RWPE1 (cell line): ENCODE results near the gene SUPV3L1.

Experiments used
- CTCF ChIA-PET: fragments of 350-600 bp; sonication (Branson Sonifier 250); formaldehyde crosslinking; extraction: SDS; loops from one replicate; lab custom pipeline; 2021; lab: Yijun Ruan, JAX
- POLR2A ChIA-PET: fragments of 400-600 bp; formaldehyde crosslinking; extraction: SDS; loops from one replicate; lab custom pipeline; 2020; ENCODE audit warnings: antibody characterized with exemption; ENCODE audit not compliant: low non-redundant PET; lab: Yijun Ruan, JAX
- DNase-seq: peaks from one replicate; pipeline ENCODE4 v3.0.0; 2012; ENCODE audit warnings: low spot score
- H3K27ac ChIP-seq: fragments of 450-650 bp; 2 replicates; pipeline ENCODE4 v1.5.1; 2017
- CTCF ChIP-seq: fragments of 450-650 bp; conservative IDR thresholded peaks from 2 replicates; pipeline ENCODE4 v1.5.1; 2017; ENCODE audit warnings: low read depth, mild to moderate bottlenecking

The SUPV3L1 gene

GRCh38 chr10:69209787-69210484 lies 29.9 kb downstream of the SUPV3L1 start:
- DNase-seq, result no peak
- H3K27ac ChIP-seq, result no peak overlapping the region
- TF ChIP-seq CTCF, result no peak
- ChIA-PET CTCF (no interaction called here), POLR2A (no interaction called here)

GRCh38 chr10:69211104-69211503 lies 31.1 kb downstream of the SUPV3L1 start:
- no peak overlapping the region for H3K27ac ChIP-seq
- ChIA-PET CTCF (interaction anchor here (0.9 to 1.1 kb wide), 2 partner anchors 17 to 184 kb away, joined by 3 read pairs; no protein-coding TSS in a partner anchor), POLR2A (no interaction called here)
- TF ChIP-seq CTCF, result no peak
- no peak for DNase-seq

GRCh38 chr10:69211524-69211923 lies 31.5 kb downstream of the SUPV3L1 start:
- ChIA-PET POLR2A (no interaction called here), CTCF (interaction anchor here (0.5 to 1.1 kb wide), 2 partner anchors 17 to 424 kb away, joined by 3 to 5 read pairs; no protein-coding TSS in a partner anchor)
- H3K27ac ChIP-seq, result no peak overlapping the region

GRCh38 chr10:69213591-69214311 lies 33.7 kb downstream of the SUPV3L1 start:
- DNase-seq, result no peak
- no peak overlapping the region for H3K27ac ChIP-seq
- CTCF ChIA-PET, result interaction anchor here (0.6 kb wide), 1 partner anchor 1059 kb away, joined by 3 read pairs; no protein-coding TSS in a partner anchor
- POLR2A ChIA-PET, result no interaction called here
- TF ChIP-seq CTCF, result no peak

More at GRCh38 chr10:69211524-69211923, 31.5 kb downstream of the SUPV3L1 start:
- no peak for TF ChIP-seq CTCF
- no peak for DNase-seq

GRCh38 chr10:69214666-69215131 lies 34.7 kb downstream of the SUPV3L1 start:
- ChIA-PET CTCF (no interaction called here), POLR2A (no interaction called here)
- no peak overlapping the region for H3K27ac ChIP-seq
- no peak for TF ChIP-seq CTCF
- no peak for DNase-seq

- DNase-seq, result no peak
- no peak for TF ChIP-seq CTCF
- no peak overlapping the region for H3K27ac ChIP-seq
- POLR2A ChIA-PET, result no interaction called here
- CTCF ChIA-PET, result interaction anchor here (0.8 kb wide), 1 partner anchor 16 kb away, joined by 3 read pairs; no protein-coding TSS in a partner anchor
Measured at GRCh38 chr10:69215405-69216171, 35.6 kb downstream of the SUPV3L1 start.
